Heart right ventricle (tissue), 16 donors: ENCODE data around the gene CRNN. TPM values are rescaled to one million over a fixed set of nuclear protein-coding genes. Genes with fewer than 3 reads are reported as not detected.

Experiments
- ATAC-seq, 8 donors: fragments of 200-7000 bp; cut with Tn5 transposase; one replicate each; pipeline ENCODE4 v1.9.1; 2020; ENCODE audit warnings: mild to moderate bottlenecking in 8 of 8, moderate library complexity in 8 of 8, moderate number of reproducible peaks in 1 of 8
- DNase-seq, 2 donors: peaks; one replicate each; pipeline ENCODE4 v3.0.0-alpha.2; 2020
- H3K27ac ChIP-seq, 10 donors: fragments of 200-600 bp; sonication (generic) in 2 of 10; one replicate each; pipeline versions ENCODE4 v1.5.0 to v1.8.0; 2020 to 2022; ENCODE audit warnings: mild to moderate bottlenecking in 3 of 10
- H3K27me3 ChIP-seq, 7 donors: fragments of 200-600 bp; one replicate each; pipeline ENCODE4 v1.8.0; 2021 to 2022; ENCODE audit warnings: mild to moderate bottlenecking in 2 of 7
- H3K36me3 ChIP-seq, 9 donors: fragments of 200-600 bp; sonication (generic) in 1 of 9; one replicate each; pipeline versions ENCODE4 v1.5.0 to v1.8.0; 2020 to 2022; ENCODE audit warnings: mild to moderate bottlenecking in 2 of 9
- H3K4me1 ChIP-seq, 9 donors: fragments of 200-600 bp; sonication (generic) in 1 of 9; one replicate each; pipeline versions ENCODE4 v1.5.0 to v1.8.0; 2020 to 2022; ENCODE audit warnings: mild to moderate bottlenecking in 4 of 9
- H3K4me3 ChIP-seq, 10 donors: fragments of 200-600 bp; sonication (generic) in 2 of 10; one replicate each; pipeline versions ENCODE4 v1.5.0 to v1.8.0; 2020 to 2022; ENCODE audit warnings: mild to moderate bottlenecking in 7 of 10, moderate library complexity in 2 of 10
- H3K9me3 ChIP-seq, 11 donors: fragments of 200-600 bp in 10 of 11; sonication (generic) in 2 of 11; one replicate each; pipeline versions ENCODE4 v1.5.0 to v1.8.0; 2013 to 2022; ENCODE audit warnings: mild to moderate bottlenecking in 2 of 11, control low read depth in 1 of 11, moderate library complexity in 1 of 11
- CTCF ChIP-seq, 9 donors: fragments of 200-600 bp; sonication (generic) in 2 of 9; IDR thresholded peaks; one replicate each; pipeline versions ENCODE4 v1.5.0 to v1.8.0; 2021 to 2022; ENCODE audit warnings: antibody characterized with exemption in 9 of 9, mild to moderate bottlenecking in 5 of 9, moderate library complexity in 1 of 9
- WGBS, 2 donors: extraction: QIAGEN DNeasy Blood & Tissue Kit; methylation state at CpG; one replicate each; pipeline ENCODE4 v1.1.7; 2013; ENCODE audit warnings: inconsistent platforms in 1 of 2; 5-methylcytosine and 5-hydroxymethylcytosine counted together
- intact Hi-C, 10 donors: fragments of 100-400 bp; cut with DNase I; formaldehyde crosslinking; loops; one replicate each; pipeline versions ENCODE4 v1.11.1 to v1.14.2; 2022
- polyA plus RNA-seq, 2 donors: library from polyadenylated mRNA; stranded (reverse); fragments of 200-250 nt; gene quantifications; one replicate each; pipeline ENCODE4 v1.2.3, GENCODE V29; 2013
- total RNA-seq, 10 donors: library from RNA; stranded (reverse); fragmentation: NEBNext Ultra II Directional in 3 of 10; extraction: Animal tissue kit (Norgen Biotek cat#: 25700) in 3 of 10; gene quantifications; one replicate each; pipeline versions ENCODE4 v1.2.1 to v1.2.4, GENCODE V29; 2021 to 2023
- donor health status: Arrhythmogenic right ventricular cardiomyopathy.
- donor health status: ischemic (EF 13 %, LVEDD 7.1; RV severe dilation, severe dysfunction).
- donor health status: healthy with polysubstance abuse.
- donor health status: DM: no; HTN: yes; CAD: no.
- donor health status: DM: no; HTN: no; CAD: no.
- donor health status: ischemic (EF 25% LVEDD 6.9; RV normal size, moderate dysfunction).
- donor health status: ischemic (EF 25% LVEDD 5.7; RV mildly dilated, moderate dysfunction).
- donor health status: healthy.
- donor health status: DM: yes; HTN: yes; CAD: no.
- donor health status: Ischemic cardiomyopathy.
- donor health status: ischemic (EF 35%, LVEDD 5.7; RV mildly dilated, moderate dysfunction).
- donor health status: nonischemic (EF 11% LVEDD 7.7; RV severe dilation, severe dysfunction).
- donor health status: DM: yes; HTN: yes; CAD: no.
- donor health status: PGD.
- donor health status: ischemic (EF 29% LVEDD 5.4; RV normal size, mild dysfunction).
- donor health status: nonischemic (EF 23%, LVEDD 6.1; RV moderate dilation, normal function).

CRNN gene
- total and polyA plus RNA-seq, 12 donors, result 0.62 TPM; not detected in 11

- DNase-seq, result no peak
- 62 to 67% methylated on average over 2 of the region's 2 CpGs for WGBS, 2 donors
- H3K27me3 ChIP-seq, result peaks cover 0 to 14% (median 0%) of the 10 kb centered on the region in 7 donors
- H3K27ac ChIP-seq, result no peak overlapping the region
- H3K4me1 ChIP-seq, result peaks cover 0 to 13% (median 3%) of the 10 kb centered on the region in 9 donors
- no peaks in the 10 kb centered on the region for H3K9me3 ChIP-seq
- H3K36me3 ChIP-seq, result no peaks in the 10 kb centered on the region
- H3K4me3 ChIP-seq, result no peak overlapping the region
- ATAC-seq, result no peak
- intact Hi-C loops, result loop anchor here in 3 of 10 donors (5.0 to 10.0 kb wide), 3 partner anchors 93 to 396 kb away; no protein-coding TSS in a partner anchor
- TF ChIP-seq CTCF (IDR thresholded peaks at IDR 0.05), result no peak
Observed at GRCh38 chr1:152448095-152448494, 34.0 kb upstream of the CRNN start.

- no peaks in the 10 kb centered on the region for H3K9me3 ChIP-seq
- 54 to 59% methylated on average over 4 of the region's 4 CpGs for WGBS, 2 donors
- intact Hi-C loops, result loop anchor here in 3 of 10 donors (5.0 to 10.0 kb wide), 3 partner anchors 93 to 395 kb away; no protein-coding TSS in a partner anchor
- no peak overlapping the region for H3K4me3 ChIP-seq
- TF ChIP-seq CTCF (IDR thresholded peaks at IDR 0.05), result no peak
- no peaks in the 10 kb centered on the region for H3K36me3 ChIP-seq
- H3K27ac ChIP-seq, result no peak overlapping the region
- ATAC-seq, result no peak
- no peak for DNase-seq
- peaks cover 0 to 14% (median 0%) of the 10 kb centered on the region in 7 donors for H3K27me3 ChIP-seq
- H3K4me1 ChIP-seq, result peaks cover 0 to 19% (median 9%) of the 10 kb centered on the region in 9 donors
Observed at GRCh38 chr1:152447484-152447883, 33.4 kb upstream of the CRNN start.

GRCh38 chr1:152444045-152444444, 30.0 kb upstream of the CRNN start:
- DNase-seq (no peak), ATAC-seq (peak in 3 of 8 donors; percentile 3 to 27 (median 9))
- Histone ChIP-seq H3K27ac (no peak overlapping the region), H3K4me3 (no peak overlapping the region), H3K27me3 (peaks cover 0 to 17% (median 0%) of the 10 kb centered on the region in 7 donors), H3K4me1 (peaks cover 0 to 35% (median 13%) of the 10 kb centered on the region in 9 donors), H3K36me3 (no peaks in the 10 kb centered on the region), H3K9me3 (no peaks in the 10 kb centered on the region)
- 51 to 71% methylated on average over 4 of the region's 4 CpGs for WGBS, 2 donors
- no peak for TF ChIP-seq CTCF (IDR thresholded peaks at IDR 0.05)
- intact Hi-C loops, result loop anchor here in 7 of 10 donors (5.0 to 10.0 kb wide), 6 partner anchors 89 to 392 kb away; no protein-coding TSS in a partner anchor

DNA sequence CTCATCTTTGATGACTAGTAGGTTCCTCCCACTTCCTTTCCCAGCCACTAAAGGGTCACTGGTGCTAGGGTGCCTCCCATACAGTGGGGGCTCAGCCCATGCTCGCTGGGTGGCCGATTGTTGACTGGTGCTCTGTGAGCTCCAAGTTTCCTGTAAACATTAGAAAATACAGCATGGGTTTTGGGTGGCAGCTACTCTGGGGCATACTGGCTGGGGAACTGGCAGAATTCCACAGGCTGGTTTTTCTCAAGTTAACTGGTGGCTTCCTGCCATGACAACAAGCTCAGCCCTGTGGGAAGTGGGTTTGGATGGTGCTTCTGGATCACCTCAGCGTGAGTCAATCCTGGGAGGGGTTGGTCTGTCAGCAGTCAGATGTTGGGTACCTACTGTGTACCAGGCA, 28.7 kb upstream of the CRNN start:
- intact Hi-C loops, result loop anchor here in 7 of 10 donors (5.0 to 10.0 kb wide), 6 partner anchors 88 to 390 kb away; no protein-coding TSS in a partner anchor
- Histone ChIP-seq H3K36me3 (no peaks in the 10 kb centered on the region), H3K4me1 (peaks cover 0 to 35% (median 13%) of the 10 kb centered on the region in 9 donors), H3K9me3 (no peaks in the 10 kb centered on the region), H3K27ac (peak overlapping the region in 3 of 10 donors; percentile 27 to 47 (median 30)), H3K4me3 (no peak overlapping the region), H3K27me3 (peaks cover 0 to 23% (median 9%) of the 10 kb centered on the region in 7 donors)
- TF ChIP-seq CTCF (IDR thresholded peaks at IDR 0.05), result no peak
- DNase-seq (no peak), ATAC-seq (peak in 7 of 8 donors; percentile 43 to 79 (median 63))
- WGBS, 2 donors, result 32 to 40% methylated on average over 3 of the region's 3 CpGs
